Frontal cortex (tissue), 4 donors: ENCODE measurements around the gene NR4A3. TPM values are rescaled to one million over a fixed set of nuclear protein-coding genes. Genes with fewer than 3 reads are reported as not detected.
"Not testable (repeated sequence)": the region's sequence is repeated elsewhere in the genome, so short reads cannot be mapped to it uniquely, and the experiment has no call there.

Source experiments
- DNase-seq, 2 donors: peaks; one replicate each; pipeline ENCODE4 v3.0.0; 2012; ENCODE audit warnings: low spot score in 2 of 2
- FAIRE-seq: peaks from 2 replicates; lab custom pipeline; 2012; peaks lifted over from hg19 to GRCh38; lab: Jason Lieb, UNC
- total RNA-seq: library from RNA; depleted of rRNA; stranded (reverse); fragments of >200 nt; gene quantifications from one replicate; pipeline ENCODE4 v1.2.3, GENCODE V29; 2014
- donor health status: control.
- donor health status: control.
- donor health status: control.

NR4A3 gene
- 3.7 TPM for total RNA-seq

DNA sequence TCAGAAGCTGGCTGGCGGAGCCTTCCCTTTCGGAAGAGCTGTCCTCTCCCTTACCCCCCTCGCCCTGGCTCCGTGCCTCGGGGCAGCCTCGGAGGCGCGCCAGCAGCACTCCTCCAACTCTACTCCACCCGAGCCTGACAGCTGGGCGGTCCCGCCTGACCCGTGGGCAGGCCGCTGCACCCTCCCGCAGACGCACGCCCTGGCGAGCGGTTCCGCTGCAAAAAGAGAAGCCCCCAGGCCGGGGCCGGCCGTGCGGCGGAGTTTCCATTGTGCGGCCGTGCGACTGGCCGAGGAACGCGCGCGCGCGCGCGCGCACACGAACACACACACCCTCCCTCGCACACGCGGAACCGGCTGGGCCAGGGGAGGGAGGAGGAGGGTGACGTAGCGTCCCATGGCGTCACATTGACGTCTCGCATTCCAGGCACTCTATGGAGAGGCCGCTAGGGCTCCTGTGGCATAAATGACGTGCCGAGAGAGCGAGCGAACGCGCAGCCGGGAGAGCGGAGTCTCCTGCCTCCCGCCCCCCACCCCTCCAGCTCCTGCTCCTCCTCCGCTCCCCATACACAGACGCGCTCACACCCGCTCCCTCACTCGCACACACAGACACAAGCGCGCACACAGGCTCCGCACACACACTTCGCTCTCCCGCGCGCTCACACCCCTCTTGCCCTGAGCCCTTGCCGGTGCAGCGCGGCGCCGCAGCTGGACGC is at the start of gene NR4A3:
TSS of gene NR4A3 (plus strand) at position 490 of the 713 bp plus-strand sequence. CDS start 6,158 bp downstream, outside the sequence.
- DNase-seq = peak; percentile 91 to 95
- FAIRE-seq = no peak

DNA sequence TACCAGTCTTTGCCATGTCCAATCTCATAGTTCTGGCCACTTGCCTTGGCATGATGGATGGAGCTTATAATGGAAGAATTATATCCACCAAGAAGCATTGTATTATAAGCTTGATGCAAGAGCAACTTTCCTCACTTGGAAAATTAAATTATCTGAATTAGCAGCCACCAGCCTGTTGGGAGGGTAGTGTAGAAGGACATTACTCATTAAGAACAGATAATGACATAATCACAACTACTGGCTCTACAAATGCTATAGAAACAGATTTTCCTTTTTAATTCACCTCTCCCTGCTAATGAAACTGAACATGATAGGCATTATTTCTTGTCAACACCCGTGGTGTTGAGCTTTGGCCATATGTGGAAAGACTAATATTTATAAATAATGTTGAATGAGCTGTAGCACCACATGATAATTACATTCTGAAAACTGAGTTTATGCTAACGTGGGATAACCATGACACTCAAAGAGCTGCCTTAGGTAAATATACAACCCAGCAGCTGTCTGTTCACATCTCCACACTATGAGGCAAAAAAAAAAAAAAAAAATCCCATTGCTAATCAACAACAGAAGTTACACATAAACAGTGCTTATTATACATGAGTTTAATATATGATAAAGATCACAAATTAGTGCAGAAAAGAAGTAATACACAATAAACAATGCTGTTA is 48.1 kb upstream of the NR4A3 start:
- DNase-seq (no peak), FAIRE-seq (no peak)

DNA sequence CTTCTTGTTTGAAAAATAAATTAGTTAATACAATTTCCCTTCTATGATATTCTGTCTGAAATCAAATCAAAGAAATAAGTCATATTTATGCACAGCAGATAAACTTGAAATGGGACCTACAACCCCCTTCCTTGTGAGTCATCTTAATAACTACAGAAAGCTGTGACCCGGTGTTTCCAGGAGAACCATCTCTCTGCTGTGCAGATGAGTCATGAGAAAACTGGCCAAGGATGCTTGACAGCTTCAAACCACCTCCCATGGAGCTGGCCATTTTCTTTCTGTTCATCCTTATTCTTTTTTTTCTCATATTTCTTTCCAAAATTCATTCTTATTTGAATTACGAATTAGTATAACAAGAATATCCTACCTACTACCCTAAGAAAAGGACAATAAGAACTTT is 43.4 kb upstream of the NR4A3 start:
- DNase-seq = no peak
- FAIRE-seq = no peak

DNA sequence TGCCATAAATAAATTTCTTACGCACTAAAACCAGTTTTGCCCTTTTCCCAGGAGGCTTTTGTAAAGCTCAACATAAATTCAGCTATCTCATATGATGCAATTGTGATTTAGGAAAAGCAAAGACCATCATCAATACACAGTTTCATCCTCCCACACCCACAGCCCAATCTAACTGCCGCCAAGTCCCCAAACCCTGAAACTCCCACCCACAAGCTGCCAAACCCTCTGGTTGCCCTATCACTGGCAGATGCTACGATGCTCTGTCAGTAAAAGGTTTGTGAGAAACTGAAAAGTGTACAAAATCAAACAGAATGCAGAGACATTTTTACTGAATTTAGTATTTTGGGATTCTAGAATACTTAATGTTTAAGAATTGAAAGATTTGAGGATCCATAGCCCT is 42.8 kb upstream of the NR4A3 start:
- FAIRE-seq (no peak), DNase-seq (no peak)

DNA sequence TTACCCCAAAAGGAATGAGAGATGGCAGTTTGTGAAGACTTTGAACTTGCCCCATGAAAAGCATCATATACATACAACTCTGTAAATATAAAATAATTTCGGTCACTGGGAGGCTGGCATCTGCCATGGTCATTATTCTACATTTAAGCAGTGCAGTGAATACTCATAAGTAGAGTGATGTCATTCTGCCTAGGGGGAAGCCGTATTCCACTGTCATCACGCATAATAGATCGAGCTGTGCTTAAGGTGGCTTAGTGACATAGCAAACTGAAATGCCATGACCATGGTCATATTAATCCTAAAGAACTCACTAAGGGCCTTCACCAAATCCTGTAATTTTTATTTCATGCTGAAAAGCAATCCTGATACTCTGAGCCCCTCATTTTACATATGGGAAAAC is 42.4 kb upstream of the NR4A3 start:
- no peak for DNase-seq

DNA sequence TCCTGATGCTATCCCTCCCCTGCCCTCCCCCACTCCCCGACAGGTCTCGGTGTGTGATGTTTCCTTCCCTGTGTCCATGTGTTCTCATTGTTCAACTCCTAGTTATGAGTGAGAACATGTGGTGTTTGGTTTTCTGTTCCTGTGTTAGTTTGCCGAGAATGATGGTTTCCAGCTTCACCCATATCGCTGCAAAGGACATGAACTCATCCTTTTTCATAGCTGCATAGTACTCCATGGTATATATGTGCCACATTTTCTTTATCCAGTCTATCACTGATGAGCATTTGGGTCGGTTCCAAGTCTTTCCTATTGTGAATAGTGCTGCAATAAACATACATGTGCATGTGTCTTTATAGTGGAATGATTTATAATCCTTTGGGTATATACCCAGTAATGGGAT is 39.3 kb upstream of the NR4A3 start:
- not testable (repeated sequence) for FAIRE-seq

More for the DNA sequence above, 42.4 kb upstream of the NR4A3 start:
- FAIRE-seq = no peak

DNA sequence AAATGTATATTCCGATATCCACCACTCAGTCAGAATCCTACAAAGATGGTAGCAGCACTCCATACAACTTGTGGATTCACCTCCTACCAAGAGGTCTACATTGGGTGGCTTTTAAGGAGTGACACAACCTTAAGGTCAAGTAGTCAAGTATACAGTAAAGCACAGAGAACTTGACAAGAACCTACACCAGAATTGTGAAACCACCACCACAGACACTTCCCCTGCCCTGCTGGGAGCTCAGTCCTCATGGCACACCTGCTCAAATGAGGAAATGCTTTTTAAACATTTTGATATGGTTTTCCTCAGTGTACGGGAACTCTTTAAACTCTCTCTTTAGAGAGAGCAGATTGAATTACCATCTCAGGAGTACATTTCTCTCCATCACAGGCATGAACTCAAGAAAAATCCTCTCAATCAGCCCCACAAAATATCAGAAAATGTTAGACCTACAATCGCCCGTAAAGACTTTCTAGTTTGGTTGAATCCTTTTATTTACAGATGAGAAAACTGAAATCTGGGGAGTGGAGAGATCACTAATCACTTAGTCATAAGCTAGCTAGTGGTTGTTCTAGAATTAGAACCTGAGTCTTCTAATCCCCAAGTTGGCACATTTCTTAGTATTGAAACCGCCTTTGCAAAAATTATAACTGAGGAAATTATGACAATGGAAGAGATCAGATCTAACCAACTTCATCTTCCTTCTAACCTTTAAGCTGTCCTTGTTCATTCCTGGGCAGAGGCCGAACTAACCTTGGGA is 38.5 kb upstream of the NR4A3 start:
- no peak for FAIRE-seq
- DNase-seq = no peak

More for the DNA sequence above, 39.3 kb upstream of the NR4A3 start:
- not testable (repeated sequence) for DNase-seq

DNA sequence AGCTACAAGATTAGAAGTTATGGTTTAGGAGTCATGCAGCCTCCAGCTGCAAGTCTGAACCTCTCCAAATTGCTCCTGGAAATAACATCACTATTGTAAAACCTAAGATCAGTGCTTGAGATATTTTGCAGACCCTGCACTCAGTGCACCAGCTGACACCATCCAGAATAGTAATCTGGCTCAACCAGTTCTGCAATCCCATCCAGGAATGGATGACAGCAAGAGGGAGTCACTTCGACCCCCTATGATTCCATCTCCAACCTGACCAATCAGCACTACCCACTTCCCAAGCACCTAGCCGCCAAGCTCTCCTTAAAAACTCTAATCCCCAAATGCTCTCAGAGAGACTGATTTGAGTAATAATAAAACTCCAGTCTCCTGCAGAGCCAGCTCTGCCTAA is 37.9 kb upstream of the NR4A3 start:
- DNase-seq = no peak
- no peak for FAIRE-seq

DNA sequence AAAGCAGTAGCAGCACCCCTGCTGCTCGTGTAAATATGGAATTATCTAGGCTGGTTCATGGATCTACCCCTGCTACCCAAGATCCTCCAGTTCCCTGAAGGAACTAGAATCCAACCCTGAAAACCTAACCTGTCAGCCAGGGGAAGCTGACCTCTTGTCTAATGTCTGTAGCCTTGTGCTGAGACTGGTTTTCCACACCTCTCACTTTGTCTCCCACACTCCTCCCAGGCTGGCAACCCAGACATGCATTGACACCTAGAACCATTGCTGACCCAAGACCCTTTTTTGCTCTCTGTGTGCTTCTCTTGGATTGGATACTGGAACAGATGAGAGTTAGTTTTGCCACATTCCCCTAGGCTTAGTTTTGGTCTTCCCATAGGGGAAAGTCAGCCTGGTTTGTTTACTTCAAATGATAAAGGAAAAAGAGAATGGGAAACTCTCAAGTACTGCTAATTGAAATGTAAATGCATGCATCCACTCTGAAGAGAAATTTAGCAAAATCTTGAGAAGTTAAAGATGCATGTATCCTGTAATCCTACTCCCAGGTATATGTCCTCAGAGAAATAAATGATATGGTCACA is 36.6 kb upstream of the NR4A3 start:
- DNase-seq = no peak
- FAIRE-seq = no peak

DNA sequence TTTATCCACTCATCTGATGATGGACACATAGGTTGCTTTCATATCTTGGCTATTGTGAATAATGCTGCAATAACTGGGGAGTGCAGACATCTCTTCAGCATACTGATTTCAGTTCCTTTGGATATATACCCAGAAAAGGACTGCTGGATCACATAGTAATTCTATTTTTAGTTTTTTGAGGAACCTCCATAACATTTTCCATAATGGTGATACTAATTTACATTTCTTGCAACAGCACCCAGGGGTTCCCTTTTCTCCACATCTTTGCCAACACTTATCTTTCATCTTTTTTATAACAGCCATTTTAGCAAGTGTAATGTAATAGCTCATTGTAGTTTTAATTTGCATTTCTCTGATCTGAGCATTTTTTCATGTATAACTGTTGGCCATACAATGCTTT is 34.1 kb upstream of the NR4A3 start:
- FAIRE-seq (no peak), DNase-seq (no peak)

DNA sequence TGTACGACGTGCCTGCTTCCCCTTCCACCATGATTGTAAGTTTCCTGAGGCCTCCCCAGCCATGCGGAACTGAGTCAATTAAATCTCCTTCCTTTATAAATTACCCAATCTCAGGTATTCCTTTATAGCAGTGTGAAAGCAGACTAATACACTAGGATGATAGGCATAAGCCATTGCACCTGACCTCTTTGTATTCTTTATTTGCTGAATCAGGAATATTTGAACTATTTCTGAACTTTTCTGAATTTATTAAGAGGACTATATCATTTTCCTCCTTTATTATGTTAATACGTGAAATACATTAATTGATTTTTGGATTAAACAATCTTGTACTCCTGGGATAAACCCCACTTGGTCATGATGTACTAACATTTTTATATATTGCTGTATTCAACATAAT is 28.2 kb upstream of the NR4A3 start:
- FAIRE-seq = no peak
- DNase-seq = no peak

DNA sequence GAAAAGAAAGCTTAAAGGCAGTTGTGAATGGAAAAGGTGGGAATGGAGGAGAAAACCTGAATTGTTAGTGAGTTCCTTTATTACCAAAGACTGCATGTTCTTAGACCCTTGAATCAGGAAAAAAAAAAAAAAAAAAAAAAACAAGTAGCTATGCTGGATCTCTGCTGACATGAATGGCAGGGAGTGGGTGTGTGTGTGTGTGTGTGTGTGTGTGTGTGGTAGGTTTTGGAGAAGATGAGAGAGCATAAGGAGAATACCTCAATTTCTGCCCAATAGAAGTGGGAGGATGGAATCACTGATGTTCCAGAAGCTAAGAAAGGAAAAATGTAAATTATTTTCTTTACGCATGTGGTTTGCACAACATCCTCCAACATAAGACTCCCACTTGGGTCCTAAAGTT is 25.5 kb upstream of the NR4A3 start:
- DNase-seq (no peak), FAIRE-seq (no peak)

DNA sequence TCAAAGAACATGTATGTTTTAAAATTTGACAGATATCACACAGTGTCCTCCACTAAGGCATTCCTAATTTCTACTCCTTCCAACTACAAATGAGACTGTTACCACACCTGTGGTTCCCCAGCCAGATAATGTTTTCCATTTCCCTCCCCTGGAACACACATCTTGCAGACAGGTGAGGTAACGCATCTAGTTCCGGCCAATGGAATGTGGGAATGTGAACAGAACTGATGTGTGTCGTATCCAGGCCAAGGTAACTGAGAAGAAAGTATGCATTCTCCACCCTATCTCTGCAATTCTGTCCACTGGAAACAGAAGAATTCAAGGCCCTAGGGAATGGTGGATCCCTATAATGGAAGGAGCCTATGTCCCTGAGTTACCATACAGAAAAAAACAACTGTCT is 19.9 kb upstream of the NR4A3 start:
- DNase-seq (no peak), FAIRE-seq (no peak)

DNA sequence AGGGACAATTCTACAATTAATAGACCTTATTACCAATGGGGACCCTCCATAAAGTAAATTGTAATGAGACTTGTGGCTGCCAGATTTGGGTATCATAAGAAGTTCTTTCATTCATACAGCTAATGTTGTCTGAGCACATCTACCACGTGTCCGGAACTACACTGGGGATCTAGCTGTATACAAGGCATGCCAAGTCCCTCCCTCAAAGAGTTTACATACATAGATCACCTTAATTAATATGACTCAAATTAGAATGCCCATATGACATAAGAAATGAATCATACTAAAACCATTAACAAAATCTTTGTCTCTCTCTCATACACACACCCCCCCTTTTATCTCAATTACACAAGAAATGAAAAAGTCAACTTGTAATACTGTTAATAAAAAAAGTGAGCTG is 18.0 kb upstream of the NR4A3 start:
- no peak for DNase-seq
- no peak for FAIRE-seq

DNA sequence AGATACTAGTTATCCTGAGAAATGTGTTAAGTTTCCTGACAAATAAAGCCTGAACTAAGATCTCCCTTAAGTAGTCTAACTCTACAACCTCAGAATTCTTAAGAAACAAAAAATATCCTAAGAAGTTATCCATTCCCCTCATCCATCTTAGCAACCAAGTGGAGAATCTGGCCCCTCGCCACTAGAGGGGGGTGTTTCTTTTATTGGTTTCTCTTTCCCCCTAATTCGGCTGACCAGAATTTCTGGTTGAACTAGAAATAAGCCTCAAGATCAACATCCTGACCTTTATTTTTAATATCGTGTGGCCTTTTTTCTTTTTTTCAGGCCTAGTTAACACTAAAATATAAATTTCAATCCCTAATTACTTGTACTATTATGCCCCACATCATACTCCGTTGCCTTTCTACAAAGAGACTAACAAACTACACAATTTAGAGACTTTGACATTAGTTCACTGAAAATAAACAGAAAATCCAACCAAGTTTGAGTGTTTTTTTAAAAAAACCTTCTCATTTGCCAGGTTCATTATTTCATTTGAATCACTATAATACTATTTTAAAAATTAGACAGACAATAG is 14.3 kb upstream of the NR4A3 start:
- DNase-seq = peak; percentile 36 to 54
- peak; percentile 72 for FAIRE-seq

DNA sequence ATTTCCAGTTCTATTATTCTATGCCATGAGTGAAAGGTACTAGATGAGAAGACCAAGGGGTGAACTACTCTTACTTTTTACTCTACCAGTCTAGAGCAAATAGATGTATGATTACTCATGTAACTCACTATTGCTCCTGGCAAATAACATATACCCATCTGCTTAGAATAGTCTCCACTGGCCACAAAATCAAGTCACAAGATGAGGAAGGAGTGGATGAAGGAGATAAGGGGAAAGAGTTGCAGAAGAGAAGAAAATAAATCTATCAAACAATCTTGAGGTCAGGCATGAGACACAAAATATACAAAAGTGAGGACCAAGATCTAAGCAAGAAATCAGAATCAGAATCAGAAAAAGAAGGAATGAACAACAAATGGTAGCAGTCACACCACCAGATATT is 13.7 kb upstream of the NR4A3 start:
- no peak for FAIRE-seq
- no peak for DNase-seq

DNA sequence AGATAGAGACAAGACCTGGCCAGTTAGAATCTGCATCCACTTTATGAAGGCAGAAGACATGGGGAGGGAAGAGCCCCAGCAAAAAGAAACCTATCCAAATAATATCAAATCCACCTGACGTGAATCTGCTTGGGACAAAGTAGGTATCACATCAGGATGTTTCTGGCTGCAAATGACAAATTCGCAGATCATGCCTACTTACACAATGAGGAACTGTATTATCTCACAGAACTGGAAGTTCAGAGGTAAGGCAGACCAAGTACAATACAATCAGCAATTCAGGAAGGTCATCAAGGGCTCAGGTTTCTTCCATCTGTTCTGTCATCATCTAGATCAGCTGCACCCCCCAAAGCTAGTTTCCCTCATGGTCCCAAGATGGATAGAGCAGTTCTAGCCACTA is 13.2 kb upstream of the NR4A3 start:
- FAIRE-seq (no peak), DNase-seq (no peak)

DNA sequence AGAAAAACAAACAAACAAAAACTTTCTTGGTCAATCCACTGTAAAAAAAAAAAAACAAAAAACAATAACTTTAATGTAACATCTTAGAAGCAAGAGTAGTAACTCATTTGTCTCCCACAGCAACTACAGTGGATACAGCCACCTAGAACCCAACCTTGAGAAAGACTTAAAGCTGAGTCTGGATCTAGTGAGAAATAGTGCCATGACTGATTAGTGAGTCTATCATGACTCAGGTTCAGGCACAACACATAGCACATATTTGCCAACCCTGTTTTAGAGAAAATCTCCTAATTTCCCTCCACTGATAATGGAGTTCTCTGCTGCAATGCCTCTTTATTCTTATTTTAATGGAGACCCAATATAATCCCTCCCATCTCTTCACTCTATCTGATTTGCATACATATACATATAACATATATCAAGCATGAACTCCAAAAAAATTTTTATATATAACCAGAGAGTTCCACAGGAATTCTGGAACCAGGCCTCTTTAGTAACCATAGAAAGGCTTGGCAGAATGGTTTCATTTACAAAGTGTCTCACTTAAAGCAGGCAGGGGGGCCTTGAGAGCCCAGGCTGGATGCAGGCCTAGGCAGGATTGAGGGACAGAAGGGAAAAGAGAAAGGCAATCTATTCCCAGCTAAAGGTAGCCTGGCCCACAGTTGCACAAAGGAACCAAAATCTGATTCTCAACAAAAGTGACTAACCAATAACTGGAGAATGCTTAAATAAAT is 11.9 kb upstream of the NR4A3 start:
- no peak for FAIRE-seq
- no peak for DNase-seq

DNA sequence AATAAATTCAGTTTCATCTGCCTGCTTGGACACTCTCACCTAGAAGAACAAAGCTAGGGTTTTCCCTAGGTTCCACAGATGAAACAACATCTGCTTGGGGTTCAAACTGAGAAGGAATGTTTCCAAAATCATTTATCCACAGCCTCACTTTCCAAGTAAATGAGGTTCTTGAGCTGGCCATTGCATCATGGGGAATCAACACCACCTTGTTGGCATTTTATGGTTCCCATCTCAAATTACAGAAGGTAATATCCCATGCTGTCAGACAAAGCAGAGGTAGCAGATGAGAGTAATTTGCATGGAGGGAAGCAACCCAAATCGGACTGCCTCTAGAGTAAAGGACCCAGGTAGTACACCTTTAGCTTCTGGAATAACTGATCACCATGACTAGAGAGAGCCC is 10.5 kb upstream of the NR4A3 start:
- DNase-seq = no peak
- no peak for FAIRE-seq
